ENCODE results near the gene SLC2A5.

The SLC2A5 gene

GRCh38 chr1:9028921-9029705 lies 40.3 kb downstream of the SLC2A5 start:
- TF ChIP-seq CTCF (IDR thresholded peaks at IDR 0.05; ENCODE audit: insufficient read depth, low read length, poor library complexity, severe bottlenecking), result no peak
- no peak for TF ChIP-seq EZH2phosphoT487 (conservative IDR thresholded peaks at IDR 0.05; ENCODE audit: low read length)
- no peak overlapping the region for H2AFZ ChIP-seq (ENCODE audit: low read depth, low read length, severe bottlenecking)
- no peak overlapping the region for H3K9ac ChIP-seq (ENCODE audit: low read length)
- no peaks in the 10 kb centered on the region for H3K27me3 ChIP-seq (ENCODE audit: low read length)
- H3K79me2 ChIP-seq (ENCODE audit: insufficient read depth, low read length), result no peaks in the 10 kb centered on the region
- H4K20me1 ChIP-seq (ENCODE audit: low read depth, low read length), result no peaks in the 10 kb centered on the region
- H3K4me3 ChIP-seq (ENCODE audit: insufficient read depth, low read length, poor library complexity, severe bottlenecking), result no peak overlapping the region
- no peaks in the 10 kb centered on the region for H3K9me2 ChIP-seq (replicated peaks; ENCODE audit: insufficient read depth, low read length)
- no peak overlapping the region for H3K27ac ChIP-seq (ENCODE audit: low read depth, low read length)
- peaks cover 16% of the 10 kb centered on the region; the same call in 1 of the 2 replicates for H3K9me3 ChIP-seq (ENCODE audit: insufficient read depth, low read length)
- H3K36me3 ChIP-seq (ENCODE audit: low read length), result no peaks in the 10 kb centered on the region
- no peaks in the 10 kb centered on the region for H3F3A ChIP-seq (ENCODE audit: insufficient read depth)
- H3K4me2 ChIP-seq (ENCODE audit: low read depth, low read length, poor library complexity, severe bottlenecking), result no peak overlapping the region

GRCh38 chr1:9027307-9027706 lies 42.1 kb downstream of the SLC2A5 start:
- H3K36me3 ChIP-seq (ENCODE audit: low read length), result no peaks in the 10 kb centered on the region
- H3K27ac ChIP-seq (ENCODE audit: low read depth, low read length), result no peak overlapping the region
- H3K9me2 ChIP-seq (replicated peaks; ENCODE audit: insufficient read depth, low read length), result no peaks in the 10 kb centered on the region
- H3K9me3 ChIP-seq (ENCODE audit: insufficient read depth, low read length), result peaks cover 16% of the 10 kb centered on the region; the same call in 1 of the 2 replicates
- H3F3A ChIP-seq (ENCODE audit: insufficient read depth), result no peaks in the 10 kb centered on the region
- no peaks in the 10 kb centered on the region for H3K27me3 ChIP-seq (ENCODE audit: low read length)
- H3K4me2 ChIP-seq (ENCODE audit: low read depth, low read length, poor library complexity, severe bottlenecking), result no peak overlapping the region
- H4K20me1 ChIP-seq (ENCODE audit: low read depth, low read length), result no peaks in the 10 kb centered on the region
- H3K9ac ChIP-seq (ENCODE audit: low read length), result no peak overlapping the region
- no peak overlapping the region for H2AFZ ChIP-seq (ENCODE audit: low read depth, low read length, severe bottlenecking)
- H3K4me3 ChIP-seq (ENCODE audit: insufficient read depth, low read length, poor library complexity, severe bottlenecking), result no peak overlapping the region
- no peaks in the 10 kb centered on the region for H3K79me2 ChIP-seq (ENCODE audit: insufficient read depth, low read length)
- TF ChIP-seq EZH2phosphoT487 (conservative IDR thresholded peaks at IDR 0.05; ENCODE audit: low read length) (no peak), CTCF (IDR thresholded peaks at IDR 0.05; ENCODE audit: insufficient read depth, low read length, poor library complexity, severe bottlenecking) (no peak)

- H3K9ac ChIP-seq (ENCODE audit: low read length), result no peak overlapping the region
- H4K20me1 ChIP-seq (ENCODE audit: low read depth, low read length), result no peaks in the 10 kb centered on the region
- H3F3A ChIP-seq (ENCODE audit: insufficient read depth), result no peaks in the 10 kb centered on the region
- no peaks in the 10 kb centered on the region for H3K36me3 ChIP-seq (ENCODE audit: low read length)
- no peak overlapping the region for H3K4me2 ChIP-seq (ENCODE audit: low read depth, low read length, poor library complexity, severe bottlenecking)
- no peaks in the 10 kb centered on the region for H3K9me3 ChIP-seq (ENCODE audit: insufficient read depth, low read length)
- no peaks in the 10 kb centered on the region for H3K79me2 ChIP-seq (ENCODE audit: insufficient read depth, low read length)
- no peaks in the 10 kb centered on the region for H3K9me2 ChIP-seq (replicated peaks; ENCODE audit: insufficient read depth, low read length)
- H3K27ac ChIP-seq (ENCODE audit: low read depth, low read length), result no peak overlapping the region
- H3K27me3 ChIP-seq (ENCODE audit: low read length), result no peaks in the 10 kb centered on the region
- H2AFZ ChIP-seq (ENCODE audit: low read depth, low read length, severe bottlenecking), result no peak overlapping the region
- H3K4me3 ChIP-seq (ENCODE audit: insufficient read depth, low read length, poor library complexity, severe bottlenecking), result no peak overlapping the region
- TF ChIP-seq CTCF (IDR thresholded peaks at IDR 0.05; ENCODE audit: insufficient read depth, low read length, poor library complexity, severe bottlenecking), result no peak
- TF ChIP-seq EZH2phosphoT487 (conservative IDR thresholded peaks at IDR 0.05; ENCODE audit: low read length), result no peak
These were observed 44.0 kb downstream of the SLC2A5 start for GRCh38 chr1:9025449-9025848.
